Measurements from ENCODE around the gene PDE8B. TPM values are rescaled to one million over a fixed set of nuclear protein-coding genes. Genes with fewer than 3 reads are reported as not detected.

PDE8B gene
- total RNA-seq, 1 experiment from 2014 or later = 0.17 TPM

DNA sequence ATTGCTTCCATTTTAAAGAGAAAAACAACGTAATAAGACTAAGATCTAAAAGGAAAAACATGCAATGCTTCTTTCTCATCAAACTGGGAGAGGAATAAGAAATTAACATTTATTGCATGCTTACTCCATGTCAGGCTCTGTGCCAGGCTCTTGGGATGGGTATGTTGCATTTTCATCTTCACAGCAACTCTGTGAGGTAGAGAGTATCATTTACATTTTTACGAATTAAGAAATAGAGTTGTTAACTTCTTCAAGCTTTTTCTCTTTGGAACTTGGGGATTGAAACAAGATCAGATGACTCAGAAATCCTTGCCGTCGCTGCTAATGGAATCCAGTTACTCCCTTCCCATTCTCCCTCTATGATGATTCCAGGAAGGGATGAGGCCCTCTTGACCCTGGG, 39.5 kb downstream of the PDE8B start:
- Histone ChIP-seq H3K9me3 (ENCODE audit: control insufficient read depth in 1 of 2, insufficient read depth in 1 of 2, low read depth in 1 of 2, low read length in 2 of 2) (no peaks in the 10 kb centered on the region), H4K20me1 (ENCODE audit: insufficient read depth) (no peaks in the 10 kb centered on the region), H3K9me2 (ENCODE audit: insufficient read depth) (no peaks in the 10 kb centered on the region), H3K9ac (ENCODE audit: low read length) (no peak overlapping the region), H2AFZ (ENCODE audit: low read depth, low read length, poor library complexity, severe bottlenecking) (no peak overlapping the region), H3K4me2 (ENCODE audit: low read length) (no peak overlapping the region), H3K79me2 (ENCODE audit: insufficient read depth, low read length) (no peaks in the 10 kb centered on the region), H3K27ac (ENCODE audit: low read depth, low read length) (no peak overlapping the region), H3K36me3 (ENCODE audit: control insufficient read depth in 1 of 2, insufficient read depth in 2 of 2, low read length in 2 of 2) (no peaks in the 10 kb centered on the region), H3K4me1 (ENCODE audit: control insufficient read depth in 1 of 2, insufficient read depth in 2 of 2, low read length in 2 of 2) (no peaks in the 10 kb centered on the region), H3K4me3 (replicated peaks in 1 of 2; ENCODE audit: low read depth in 1 of 2, low read length in 2 of 2) (no peak overlapping the region), H3K27me3 (ENCODE audit: insufficient read depth, low read length) (peaks cover 37% of the 10 kb centered on the region)
- BruUV-seq (replicated peaks) = no TSS peak
- POLR2A ChIA-PET = no interaction called here
- intact Hi-C loops (cut with micrococcal nuclease) = no loop called here
- DNase-seq (ENCODE audit: low read depth, low spot score) (no peak), ATAC-seq (no peak)
- CTCF ChIA-PET = no interaction called here
- no peak for TF ChIP-seq ZNF274 (IDR thresholded peaks at IDR 0.05; ENCODE audit: low read depth, low read length)
- TF ChIP-seq ELF1 (IDR thresholded peaks at IDR 0.05; ENCODE audit: borderline replicate concordance, low read depth) = no peak
- no peak for TF ChIP-seq SIN3A (IDR thresholded peaks at IDR 0.05; ENCODE audit: low read depth)
- no peak for TF ChIP-seq EZH2phosphoT487 (IDR thresholded peaks at IDR 0.05; ENCODE audit: borderline replicate concordance)
- TF ChIP-seq, protein P1, sequence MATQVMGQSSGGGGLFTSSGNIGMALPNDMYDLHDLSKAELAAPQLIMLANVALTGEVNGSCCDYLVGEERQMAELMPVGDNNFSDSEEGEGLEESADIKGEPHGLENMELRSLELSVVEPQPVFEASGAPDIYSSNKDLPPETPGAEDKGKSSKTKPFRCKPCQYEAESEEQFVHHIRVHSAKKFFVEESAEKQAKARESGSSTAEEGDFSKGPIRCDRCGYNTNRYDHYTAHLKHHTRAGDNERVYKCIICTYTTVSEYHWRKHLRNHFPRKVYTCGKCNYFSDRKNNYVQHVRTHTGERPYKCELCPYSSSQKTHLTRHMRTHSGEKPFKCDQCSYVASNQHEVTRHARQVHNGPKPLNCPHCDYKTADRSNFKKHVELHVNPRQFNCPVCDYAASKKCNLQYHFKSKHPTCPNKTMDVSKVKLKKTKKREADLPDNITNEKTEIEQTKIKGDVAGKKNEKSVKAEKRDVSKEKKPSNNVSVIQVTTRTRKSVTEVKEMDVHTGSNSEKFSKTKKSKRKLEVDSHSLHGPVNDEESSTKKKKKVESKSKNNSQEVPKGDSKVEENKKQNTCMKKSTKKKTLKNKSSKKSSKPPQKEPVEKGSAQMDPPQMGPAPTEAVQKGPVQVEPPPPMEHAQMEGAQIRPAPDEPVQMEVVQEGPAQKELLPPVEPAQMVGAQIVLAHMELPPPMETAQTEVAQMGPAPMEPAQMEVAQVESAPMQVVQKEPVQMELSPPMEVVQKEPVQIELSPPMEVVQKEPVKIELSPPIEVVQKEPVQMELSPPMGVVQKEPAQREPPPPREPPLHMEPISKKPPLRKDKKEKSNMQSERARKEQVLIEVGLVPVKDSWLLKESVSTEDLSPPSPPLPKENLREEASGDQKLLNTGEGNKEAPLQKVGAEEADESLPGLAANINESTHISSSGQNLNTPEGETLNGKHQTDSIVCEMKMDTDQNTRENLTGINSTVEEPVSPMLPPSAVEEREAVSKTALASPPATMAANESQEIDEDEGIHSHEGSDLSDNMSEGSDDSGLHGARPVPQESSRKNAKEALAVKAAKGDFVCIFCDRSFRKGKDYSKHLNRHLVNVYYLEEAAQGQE (IDR thresholded peaks at IDR 0.05; ENCODE audit: low read depth) = no peak
- no peak for TF ChIP-seq CBX3 (IDR thresholded peaks at IDR 0.05; ENCODE audit: low read depth)
- no peak for TF ChIP-seq POLR2A (IDR thresholded peaks at IDR 0.05; ENCODE audit: borderline replicate concordance, extremely low read depth, insufficient read depth, insufficient read length)
- no peak for TF ChIP-seq SRF (IDR thresholded peaks at IDR 0.05; ENCODE audit: low read depth)
- TF ChIP-seq JUND (IDR thresholded peaks at IDR 0.05) = no peak
- no peak for TF ChIP-seq CEBPB (IDR thresholded peaks at IDR 0.05; ENCODE audit: low read depth)
- TF ChIP-seq POLR2AphosphoS5 (IDR thresholded peaks at IDR 0.05; ENCODE audit: low read depth, low read length) = no peak
- TF ChIP-seq TCF7L2 (IDR thresholded peaks at IDR 0.05; ENCODE audit: borderline replicate concordance, extremely low read depth, insufficient read depth, insufficient read length) = no peak
- TF ChIP-seq, protein P2, sequence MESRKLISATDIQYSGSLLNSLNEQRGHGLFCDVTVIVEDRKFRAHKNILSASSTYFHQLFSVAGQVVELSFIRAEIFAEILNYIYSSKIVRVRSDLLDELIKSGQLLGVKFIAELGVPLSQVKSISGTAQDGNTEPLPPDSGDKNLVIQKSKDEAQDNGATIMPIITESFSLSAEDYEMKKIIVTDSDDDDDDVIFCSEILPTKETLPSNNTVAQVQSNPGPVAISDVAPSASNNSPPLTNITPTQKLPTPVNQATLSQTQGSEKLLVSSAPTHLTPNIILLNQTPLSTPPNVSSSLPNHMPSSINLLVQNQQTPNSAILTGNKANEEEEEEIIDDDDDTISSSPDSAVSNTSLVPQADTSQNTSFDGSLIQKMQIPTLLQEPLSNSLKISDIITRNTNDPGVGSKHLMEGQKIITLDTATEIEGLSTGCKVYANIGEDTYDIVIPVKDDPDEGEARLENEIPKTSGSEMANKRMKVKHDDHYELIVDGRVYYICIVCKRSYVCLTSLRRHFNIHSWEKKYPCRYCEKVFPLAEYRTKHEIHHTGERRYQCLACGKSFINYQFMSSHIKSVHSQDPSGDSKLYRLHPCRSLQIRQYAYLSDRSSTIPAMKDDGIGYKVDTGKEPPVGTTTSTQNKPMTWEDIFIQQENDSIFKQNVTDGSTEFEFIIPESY (IDR thresholded peaks at IDR 0.05; ENCODE audit: extremely low read depth, insufficient replicate concordance, low read length) = no peak
- TF ChIP-seq ZFX (IDR thresholded peaks at IDR 0.05) = no peak
- no peak for TF ChIP-seq FOSL1 (IDR thresholded peaks at IDR 0.05; ENCODE audit: low read depth)
- TF ChIP-seq, protein P3, sequence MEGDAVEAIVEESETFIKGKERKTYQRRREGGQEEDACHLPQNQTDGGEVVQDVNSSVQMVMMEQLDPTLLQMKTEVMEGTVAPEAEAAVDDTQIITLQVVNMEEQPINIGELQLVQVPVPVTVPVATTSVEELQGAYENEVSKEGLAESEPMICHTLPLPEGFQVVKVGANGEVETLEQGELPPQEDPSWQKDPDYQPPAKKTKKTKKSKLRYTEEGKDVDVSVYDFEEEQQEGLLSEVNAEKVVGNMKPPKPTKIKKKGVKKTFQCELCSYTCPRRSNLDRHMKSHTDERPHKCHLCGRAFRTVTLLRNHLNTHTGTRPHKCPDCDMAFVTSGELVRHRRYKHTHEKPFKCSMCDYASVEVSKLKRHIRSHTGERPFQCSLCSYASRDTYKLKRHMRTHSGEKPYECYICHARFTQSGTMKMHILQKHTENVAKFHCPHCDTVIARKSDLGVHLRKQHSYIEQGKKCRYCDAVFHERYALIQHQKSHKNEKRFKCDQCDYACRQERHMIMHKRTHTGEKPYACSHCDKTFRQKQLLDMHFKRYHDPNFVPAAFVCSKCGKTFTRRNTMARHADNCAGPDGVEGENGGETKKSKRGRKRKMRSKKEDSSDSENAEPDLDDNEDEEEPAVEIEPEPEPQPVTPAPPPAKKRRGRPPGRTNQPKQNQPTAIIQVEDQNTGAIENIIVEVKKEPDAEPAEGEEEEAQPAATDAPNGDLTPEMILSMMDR (IDR thresholded peaks at IDR 0.05 in 2 of 3, conservative IDR thresholded peaks at IDR 0.05 in 1 of 3; ENCODE audit: borderline replicate concordance in 1 of 3, insufficient read depth in 1 of 3, low read depth in 2 of 3, low read length in 2 of 3) = no peak
- TF ChIP-seq, protein P4, sequence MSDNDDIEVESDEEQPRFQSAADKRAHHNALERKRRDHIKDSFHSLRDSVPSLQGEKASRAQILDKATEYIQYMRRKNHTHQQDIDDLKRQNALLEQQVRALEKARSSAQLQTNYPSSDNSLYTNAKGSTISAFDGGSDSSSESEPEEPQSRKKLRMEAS (IDR thresholded peaks at IDR 0.05) = no peak
- TF ChIP-seq RAD21 (IDR thresholded peaks at IDR 0.05; ENCODE audit: low read depth) = no peak
- TF ChIP-seq EZH2 (IDR thresholded peaks at IDR 0.05) = no peak
- RAD21 ChIA-PET (ENCODE audit: low non-redundant PET in 1 of 2, low total read pairs in 2 of 2, uncharacterized antibody in 2 of 2, unreplicated experiment in 2 of 2) = no interaction called here

Measured in HCT116 (cell line).